Stimulated activated naive CD4-positive, alpha-beta T cell treated with Interleukin-2 at 50 U/mL for 16 hours (primary cell): ENCODE data around the gene TIMM22.

Source experiments
- DNase-seq: peaks from one replicate; lab custom pipeline; 2025; lab: John Stamatoyannopoulos, UW

Gene TIMM22

GRCh38 chr17:1002771-1003555, 6.0 kb downstream of the TIMM22 start:
- no peak for DNase-seq

DNA sequence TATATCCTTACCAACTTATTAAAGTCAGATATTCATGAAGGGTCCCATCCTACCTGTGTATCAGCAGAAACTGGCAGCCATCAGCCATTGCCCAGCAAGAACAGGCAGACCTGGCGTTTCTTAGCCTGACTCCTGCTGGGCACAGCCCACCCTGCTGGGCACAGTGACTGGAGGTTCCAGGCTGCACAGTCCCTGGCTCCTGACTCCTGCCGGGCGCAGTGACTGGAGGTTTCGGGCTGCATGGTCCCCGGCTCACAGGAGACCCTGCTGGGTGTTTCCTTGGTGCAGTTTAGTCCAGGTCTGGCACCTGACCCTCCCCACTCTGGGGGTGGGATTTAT, 6.7 kb downstream of the TIMM22 start:
- no peak for DNase-seq

DNA sequence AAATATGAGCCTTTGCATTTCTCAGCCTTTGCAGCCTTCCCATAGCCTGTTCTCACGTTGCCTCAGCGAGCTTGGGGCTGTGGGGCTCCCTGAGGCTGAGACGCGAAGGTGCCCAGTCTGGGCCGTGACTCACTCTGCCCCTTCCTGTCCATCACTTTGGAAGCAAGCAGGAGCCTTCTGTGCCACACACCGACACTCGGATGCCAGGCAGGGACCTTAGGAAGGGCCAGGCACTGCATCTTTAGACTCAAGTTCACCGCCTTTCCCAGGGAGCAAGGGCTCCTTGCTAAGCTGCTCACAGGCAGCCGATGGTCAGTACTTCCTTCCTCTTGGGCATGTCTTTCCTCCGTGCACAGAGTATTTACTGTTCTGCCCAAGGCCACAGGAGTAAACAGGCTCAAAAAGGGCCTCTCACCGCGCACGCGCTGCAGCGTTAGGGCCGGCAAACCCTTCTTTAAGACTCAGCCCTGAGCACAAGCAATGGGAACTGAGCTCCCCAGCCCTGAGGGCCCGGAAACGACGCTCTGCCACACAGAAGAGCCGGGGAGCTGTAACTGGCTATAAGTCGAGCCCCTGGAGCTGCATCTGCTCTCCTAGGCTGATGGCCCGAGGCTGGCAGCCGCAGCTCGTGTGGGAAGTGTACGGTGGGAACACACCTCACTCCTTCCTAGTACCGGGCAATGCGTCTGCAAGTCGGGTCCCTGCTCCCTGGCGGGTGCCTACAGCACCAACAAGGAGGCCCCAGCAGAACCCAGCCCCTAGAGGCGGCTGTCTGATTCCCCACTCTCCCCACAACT, 7.2 kb downstream of the TIMM22 start:
- no peak for DNase-seq

DNA sequence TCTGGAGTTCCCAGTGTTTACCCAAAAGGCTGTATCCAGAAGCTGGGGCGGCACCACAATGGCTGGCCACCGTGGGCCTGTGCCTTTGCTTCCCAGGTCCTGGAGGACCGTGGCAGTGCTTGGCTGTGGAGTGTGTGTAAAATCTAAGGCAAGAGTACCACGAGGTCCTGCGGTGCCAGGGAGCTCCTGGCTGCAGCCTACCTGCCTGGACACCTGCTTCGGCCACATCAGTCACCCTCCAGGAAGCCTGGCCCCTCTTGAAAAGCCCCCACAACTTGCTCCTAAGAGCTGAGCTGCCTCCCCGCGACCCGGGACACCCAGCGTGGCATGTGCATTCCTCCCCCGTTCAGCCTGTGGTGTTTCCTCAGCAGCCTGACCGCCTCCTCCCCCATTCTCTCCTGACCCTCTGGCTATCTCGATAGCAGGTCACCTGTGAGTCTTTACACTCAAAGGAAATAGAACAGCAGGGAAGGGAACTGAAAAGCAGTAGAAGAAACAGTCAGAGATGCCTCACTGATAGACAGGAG, 7.9 kb downstream of the TIMM22 start:
- DNase-seq, result no peak

- no peak for DNase-seq
Observed at GRCh38 chr17:1005361-1005946, 8.5 kb downstream of the TIMM22 start.

DNA sequence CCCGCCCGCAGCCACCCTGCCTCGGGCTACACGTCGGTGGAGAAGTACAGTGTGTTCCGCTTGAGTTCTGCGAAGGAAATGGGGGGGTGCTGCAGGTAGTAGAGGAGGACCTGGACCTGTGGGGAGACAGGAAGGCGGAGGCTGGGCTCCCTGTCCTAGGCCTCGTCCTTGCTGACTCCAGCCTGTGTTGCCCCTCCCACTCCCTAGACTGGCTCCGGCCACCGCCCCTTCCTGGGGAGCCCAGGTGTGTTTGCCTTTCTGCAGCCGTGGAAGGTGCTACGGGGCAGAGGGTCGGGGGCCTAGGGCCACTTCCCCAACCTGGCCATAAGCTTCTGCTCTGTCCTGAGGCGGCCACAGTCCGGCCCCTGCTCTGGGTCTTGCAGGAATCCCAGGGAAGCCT, 9.1 kb downstream of the TIMM22 start:
- no peak for DNase-seq

- DNase-seq, result no peak
Observed at GRCh38 chr17:1007310-1008007, 10.5 kb downstream of the TIMM22 start.

GRCh38 chr17:1008008-1008761, 11.3 kb downstream of the TIMM22 start:
- no peak for DNase-seq

GRCh38 chr17:1009229-1010085, 12.5 kb downstream of the TIMM22 start:
- no peak for DNase-seq

DNA sequence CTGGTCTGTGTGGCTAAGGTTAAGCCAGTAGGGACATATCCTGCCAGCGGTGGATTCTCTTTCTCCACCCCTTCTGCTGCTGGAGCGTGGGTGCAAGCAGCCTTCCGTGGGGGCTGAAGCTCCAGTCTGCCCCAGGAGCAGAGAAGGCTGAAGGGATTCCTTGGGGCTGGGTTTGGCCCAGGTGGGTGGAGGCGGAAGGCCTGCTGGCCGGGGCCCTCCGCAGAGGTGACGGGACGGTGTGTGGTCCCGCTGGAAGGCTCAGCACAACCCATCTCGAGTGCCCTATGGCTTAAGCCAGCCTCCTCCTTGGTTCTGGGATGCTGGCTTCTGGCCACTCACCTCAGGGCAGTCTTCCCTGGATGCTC, 13.1 kb downstream of the TIMM22 start:
- no peak for DNase-seq

GRCh38 chr17:1010586-1010985, 13.7 kb downstream of the TIMM22 start:
- no peak for DNase-seq

- DNase-seq, result no peak
Observed at GRCh38 chr17:1011138-1011537, 14.2 kb downstream of the TIMM22 start.

DNA sequence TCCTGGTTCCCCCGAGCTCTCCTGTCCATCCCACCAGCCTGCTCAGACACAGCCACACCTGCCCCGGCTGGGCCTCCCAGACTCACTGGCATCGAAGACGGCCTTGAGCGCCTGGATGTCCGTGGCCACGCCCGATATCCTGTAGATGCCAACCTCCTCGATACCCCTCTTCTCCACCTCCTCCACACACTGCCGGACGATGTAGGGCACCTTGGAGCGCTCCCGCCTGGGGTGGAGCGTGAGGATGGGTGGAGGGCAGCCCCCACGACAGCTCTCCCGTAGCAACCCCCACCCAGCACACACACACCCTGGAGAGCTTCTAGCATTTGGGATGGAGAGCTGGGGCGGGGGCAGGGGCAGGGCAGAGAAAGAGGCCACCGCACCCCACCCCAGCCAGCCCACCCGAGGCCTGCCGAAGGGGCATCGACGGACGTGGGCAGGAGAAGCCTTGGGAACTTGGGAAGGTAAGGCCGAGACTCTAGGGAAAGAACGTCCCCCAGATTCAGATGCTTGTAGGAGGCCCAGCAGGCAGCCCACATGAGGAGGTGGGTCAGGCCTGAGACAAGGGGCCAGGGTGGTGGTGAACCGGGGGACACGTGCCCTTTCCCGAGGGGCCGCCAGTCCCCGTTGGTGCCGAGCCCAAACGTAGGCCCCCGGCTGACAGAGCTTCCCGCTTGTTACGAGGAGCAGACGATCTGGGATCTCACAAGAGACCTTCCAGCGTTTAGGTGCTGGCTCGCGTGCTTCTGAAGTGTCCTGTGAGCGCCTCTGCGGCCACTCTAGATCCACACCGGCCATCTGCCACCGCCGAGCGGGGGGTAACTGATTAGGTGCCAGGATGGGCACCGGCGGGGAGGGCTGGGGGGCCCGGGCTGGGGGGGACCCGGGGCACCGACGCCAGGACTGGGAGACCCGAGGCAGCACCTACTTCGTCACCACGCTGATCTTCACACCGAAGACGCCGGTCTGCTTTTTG, 15.1 kb downstream of the TIMM22 start:
- DNase-seq, result no peak

GRCh38 chr17:1012823-1013728, 16.1 kb downstream of the TIMM22 start:
- no peak for DNase-seq

DNA sequence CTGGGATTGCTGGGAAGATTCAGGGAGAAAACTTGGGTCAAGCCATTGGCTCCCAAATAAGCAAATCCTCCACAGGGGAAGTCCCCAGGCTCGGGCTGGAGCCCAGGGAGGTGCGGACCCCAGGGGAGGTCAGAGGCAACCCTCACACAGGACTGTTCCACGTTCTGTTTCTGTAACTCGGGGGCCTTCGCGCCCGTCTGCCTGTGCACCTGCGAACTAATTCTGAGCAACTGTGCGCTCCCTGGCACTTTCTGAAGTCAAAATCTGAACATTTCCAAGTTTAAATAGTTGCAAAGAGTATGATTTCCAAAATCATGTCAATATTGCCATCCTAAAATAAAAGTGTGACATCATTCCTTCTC, 16.8 kb downstream of the TIMM22 start:
- no peak for DNase-seq

DNA sequence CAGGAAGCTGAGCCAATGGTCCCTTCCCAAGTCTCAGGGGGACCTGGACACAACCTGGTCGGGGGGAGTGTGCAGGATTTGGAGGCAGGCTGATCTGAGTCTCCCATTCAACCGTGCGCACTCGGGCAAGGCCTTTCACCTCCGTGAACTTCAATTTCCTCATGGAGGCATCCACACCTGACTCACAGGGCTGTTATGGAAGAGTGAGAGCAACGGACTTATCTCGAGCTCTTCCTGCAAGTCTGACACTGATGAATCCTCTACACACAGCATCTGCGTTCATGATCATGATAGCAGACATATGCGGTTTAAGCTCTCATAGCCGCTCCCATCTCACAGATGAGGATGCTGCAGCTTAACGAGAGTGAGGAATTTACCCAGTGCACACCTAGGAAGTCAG, 21.6 kb downstream of the TIMM22 start:
- DNase-seq, result no peak

- DNase-seq, result no peak
Observed at GRCh38 chr17:1019451-1019850, 22.5 kb downstream of the TIMM22 start.

GRCh38 chr17:1021147-1021546, 24.2 kb downstream of the TIMM22 start:
- DNase-seq, result no peak
